GM12878 (cell line): Measurements from ENCODE around the gene SLC25A43. TPM values are rescaled to one million over a fixed set of nuclear protein-coding genes. Genes with fewer than 3 reads are reported as not detected.

ENCODE experiments used
- ATAC-seq: fragments of 200-7000 bp; cut with Tn5 transposase; 3 replicates; pipeline ENCODE4 v1.9.1; 2020; ENCODE audit warnings: mild to moderate bottlenecking, moderate library complexity
- BruUV-seq: library from RNA; stranded (reverse); fragments of 400-500 nt; replicated peaks from 2 replicates; lab custom pipeline; 2021; lab: Mats Ljungman, UMichigan
- CTCF ChIA-PET: fragments of 300-600 bp; sonication (Branson Sonifier 250); formaldehyde crosslinking; extraction: SDS; loops from one replicate; lab custom pipeline; 2021; ENCODE audit warnings: inconsistent platforms; lab: Yijun Ruan, JAX
- POLR2A ChIA-PET: fragments of 350-600 bp; formaldehyde crosslinking; extraction: SDS; loops from one replicate; lab custom pipeline; 2021; ENCODE audit warnings: inconsistent platforms; lab: Charles Lee
- RAD21 ChIA-PET: fragments of 300-600 bp; sonication (Branson Sonifier 250); formaldehyde crosslinking; loops from one replicate; lab custom pipeline; 2023; ENCODE audit warnings: antibody characterized with exemption; ENCODE audit not compliant: unreplicated experiment; lab: Charles Lee
- SMC1A ChIA-PET: fragments of 300-600 bp; sonication (Branson Sonifier 250); formaldehyde crosslinking; loops from one replicate; lab custom pipeline; 2023; ENCODE audit not compliant: unreplicated experiment, uncharacterized antibody; lab: Charles Lee
- DNase-seq: peaks from one replicate; pipeline ENCODE4 v3.0.0-alpha.2; 2011; ENCODE audit warnings: low read depth, low spot score
- FAIRE-seq: peaks from 3 replicates; lab custom pipeline; 2011; peaks lifted over from hg19 to GRCh38; lab: Jason Lieb, UNC
- H2AFZ ChIP-seq: 2 replicates; pipeline ENCODE4 v1.6.0; 2011; ENCODE audit warnings: low read depth, low read length, control low read depth; ENCODE audit not compliant: control insufficient read depth
- H3K27ac ChIP-seq: 2 replicates; pipeline ENCODE4 v1.5.1; 2011; ENCODE audit warnings: control low read depth; ENCODE audit not compliant: control insufficient read depth, insufficient read depth
- H3K27me3 ChIP-seq, 2 experiments: replicated peaks in 1 of 2; 2 replicates each; pipeline versions ENCODE4 v1.6.0 to v1.6.1; 2011; ENCODE audit warnings: low read length in 1 of 2; ENCODE audit not compliant: control insufficient read depth in 2 of 2, insufficient read depth in 2 of 2
- H3K36me3 ChIP-seq, 2 experiments: 2 replicates each; pipeline ENCODE4 v1.5.1; 2011; ENCODE audit warnings: low read length in 1 of 2; ENCODE audit not compliant: control insufficient read depth in 2 of 2, insufficient read depth in 2 of 2
- H3K4me1 ChIP-seq: 2 replicates; pipeline ENCODE4 v1.6.1; 2011; ENCODE audit warnings: mild to moderate bottlenecking, low read length, moderate library complexity, mixed read lengths; ENCODE audit not compliant: control insufficient read depth, insufficient read depth
- H3K4me2 ChIP-seq: 2 replicates; pipeline ENCODE4 v1.6.0; 2011; ENCODE audit warnings: control low read depth; ENCODE audit not compliant: control insufficient read depth, insufficient read depth
- H3K4me3 ChIP-seq: fragments of 200-600 bp; sonication (generic); 2 replicates; pipeline ENCODE4 v1.5.1; 2016
- H3K79me2 ChIP-seq: 2 replicates; pipeline ENCODE4 v1.6.0; 2011; ENCODE audit warnings: low read length; ENCODE audit not compliant: control insufficient read depth, insufficient read depth
- H3K9ac ChIP-seq: 2 replicates; pipeline ENCODE4 v1.8.0; 2011; ENCODE audit warnings: low read length, control low read depth, mixed read lengths; ENCODE audit not compliant: control insufficient read depth, insufficient read depth
- H3K9me3 ChIP-seq: replicated peaks from 3 replicates; pipeline ENCODE4 v1.5.1; 2011; ENCODE audit warnings: mild to moderate bottlenecking, low read length; ENCODE audit not compliant: control insufficient read depth, insufficient read depth
- H4K20me1 ChIP-seq: 2 replicates; pipeline ENCODE4 v1.6.0; 2011; ENCODE audit not compliant: control insufficient read depth, insufficient read depth
- BCL11A ChIP-seq: IDR thresholded peaks from 2 replicates; pipeline ENCODE4 v1.6.1; 2011; ENCODE audit warnings: low read depth, low read length
- CBX5 ChIP-seq: sonication (generic); IDR thresholded peaks from 2 replicates; pipeline ENCODE4 v1.6.1; 2016; ENCODE audit warnings: low read depth, moderate library complexity, mild to moderate bottlenecking, inconsistent platforms
- CEBPB ChIP-seq, 2 experiments: fragments of 150-350 bp in 1 of 2; IDR thresholded peaks; 2 replicates each; pipeline ENCODE4 v1.6.1; 2012 to 2014; ENCODE audit warnings: low read depth in 2 of 2, low read length in 2 of 2, borderline replicate concordance in 1 of 2, inconsistent platforms in 1 of 2
- EED ChIP-seq: sonication (generic); IDR thresholded peaks from 2 replicates; pipeline ENCODE4 v1.6.1; 2016; ENCODE audit warnings: antibody characterized with exemption, low read depth
- EGR1 ChIP-seq, 2 experiments: IDR thresholded peaks; 1 replicate in 1 of 2; 2 replicates in 1 of 2; pipeline ENCODE4 v1.6.1; 2011 to 2012; ENCODE audit warnings: low read depth in 2 of 2, low read length in 2 of 2, borderline replicate concordance in 1 of 2, mild to moderate bottlenecking in 1 of 2, moderate library complexity in 1 of 2
- GABPA ChIP-seq: IDR thresholded peaks from 2 replicates; pipeline ENCODE4 v1.6.1; 2014; ENCODE audit warnings: antibody characterized with exemption, low read depth, mild to moderate bottlenecking, inconsistent platforms
- LARP7 ChIP-seq: fragments of 450-650 bp; IDR thresholded peaks from 2 replicates; pipeline ENCODE4 v1.6.1; 2017; ENCODE audit warnings: mild to moderate bottlenecking
- NFXL1 ChIP-seq: fragments of 450-650 bp; IDR thresholded peaks from 2 replicates; pipeline ENCODE4 v1.6.1; 2017; ENCODE audit warnings: antibody characterized with exemption, mild to moderate bottlenecking, borderline replicate concordance
- POLR2A ChIP-seq: IDR thresholded peaks from 2 replicates; pipeline ENCODE4 v1.6.1; 2011; ENCODE audit warnings: low read depth, mild to moderate bottlenecking, low read length
- RAD51 ChIP-seq: fragments of 450-650 bp; IDR thresholded peaks from 2 replicates; pipeline ENCODE4 v1.6.1; 2016; ENCODE audit warnings: moderate library complexity, mild to moderate bottlenecking, inconsistent platforms
- WGBS: methylation state at CpG from one replicate; pipeline ENCODE4 v1.1.6; 2016; ENCODE audit warnings: low lambda C conversion rate; ENCODE audit not compliant: insufficient replicate concordance, insufficient coverage; ENCODE audit errors: missing lambda C conversion rate; 5-methylcytosine and 5-hydroxymethylcytosine counted together
- in situ Hi-C: fragments of 300-500 bp; cut with MboI; formaldehyde crosslinking; loops from 9 replicates; pipeline ENCODE4 v1.14.3; 2018; ENCODE audit warnings: mixed read lengths
- intact Hi-C: fragments of 100-400 bp; cut with micrococcal nuclease; formaldehyde crosslinking; loops from one replicate; pipeline ENCODE4 v1.14.2; 2022; ENCODE audit not compliant: unreplicated experiment
- polyA plus RNA-seq, 11 experiments: library from polyadenylated mRNA; depleted of rRNA in 4 of 11; unstranded in 6 of 11; stranded (reverse) in 5 of 11; fragments of >200 nt; fragmentation: Nextera tagmentation in 4 of 11; fragmentation: Illumina TruSeq in 1 of 11; extraction: Ambion mirVana in 4 of 11; extraction: Trizol in 1 of 11; gene quantifications; 1 replicate in 1 of 11; 2 replicates in 10 of 11; pipeline versions ENCODE4 v1.2.1 to v1.2.3, GENCODE V29; 2011 to 2016; ENCODE audit warnings: inconsistent platforms in 2 of 11, missing spikeins in 2 of 11, low read depth in 1 of 11
- total RNA-seq, 4 experiments: library from RNA; depleted of rRNA in 3 of 4; stranded (reverse); fragments of >200 nt in 3 of 4; fragmentation: Illumina TruSeq in 1 of 4; extraction: Trizol in 1 of 4; gene quantifications; 2 replicates each; pipeline versions ENCODE4 v1.2.1 to v1.2.3, GENCODE V29; 2013 to 2021
- TF ChIP-seq, protein P1 (sequence below): IDR thresholded peaks from 2 replicates; pipeline ENCODE4 v1.6.1; 2012; ENCODE audit warnings: low read depth, low read length, improper control_type of control experiment
- TF ChIP-seq, protein P2 (sequence below): fragments of 450-650 bp; formaldehyde crosslinking; IDR thresholded peaks from 2 replicates; pipeline ENCODE4 v1.5.0; 2022; ENCODE audit warnings: mild to moderate bottlenecking, missing genetic modification characterization
- TF ChIP-seq, protein P3 (sequence below): fragments of 450-650 bp; IDR thresholded peaks from 2 replicates; pipeline ENCODE4 v1.6.1; 2016; ENCODE audit warnings: mild to moderate bottlenecking
- TF ChIP-seq, protein P4 (sequence below): IDR thresholded peaks from 2 replicates; pipeline ENCODE4 v1.6.1; 2011; ENCODE audit warnings: low read depth, low read length, improper control_type of control experiment, borderline replicate concordance

SLC25A43 gene
- total and polyA plus RNA-seq, 10 of the 15 experiments (the other 5 are each of a cell fraction or from before 2014, with no cell fraction given): 2.5 to 13.5 (median 6.8) TPM

DNA sequence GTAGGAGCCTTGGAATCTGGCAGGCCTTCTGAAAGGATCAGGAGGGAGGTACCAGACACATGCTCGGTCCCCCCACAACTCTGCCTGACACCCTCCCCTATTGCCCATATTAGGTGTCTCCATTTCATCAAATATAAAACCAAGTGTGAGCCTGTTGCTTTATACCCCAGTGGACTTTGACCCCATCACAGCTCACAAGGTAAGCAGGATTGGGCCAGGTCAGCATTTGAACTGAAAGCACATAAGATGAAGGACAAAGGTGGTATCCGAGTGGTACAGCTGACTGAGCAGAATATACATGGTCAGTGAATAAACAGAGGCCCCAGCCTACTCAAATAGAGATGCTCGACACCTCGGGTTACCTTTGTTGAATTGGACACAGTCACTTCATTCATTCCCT lies 20.0 kb downstream of the SLC25A43 start:
- intact Hi-C loops: no loop called here
- in situ Hi-C loops: no loop called here

More for the DNA sequence above, 20.0 kb downstream of the SLC25A43 start:
- Histone ChIP-seq H2AFZ (no peak overlapping the region), H3K9me3 (no peaks in the 10 kb centered on the region), H3K79me2 (no peaks in the 10 kb centered on the region), H4K20me1 (no peaks in the 10 kb centered on the region), H3K36me3 (no peaks in the 10 kb centered on the region), H3K27ac (no peak overlapping the region), H3K4me1 (no peaks in the 10 kb centered on the region), H3K4me2 (no peak overlapping the region), H3K9ac (no peak overlapping the region), H3K27me3 (no peaks in the 10 kb centered on the region; a peak in 1 of 4 replicates), H3K4me3 (no peak overlapping the region)
- ChIA-PET RAD21 (no interaction called here), POLR2A (interaction anchor here (0.6 kb wide), 1 partner anchor 16 kb away, joined by 3 read pairs; no protein-coding TSS in a partner anchor), SMC1A (interaction anchor here (1.4 to 1.5 kb wide), 2 partner anchors 8 to 93 kb away, joined by 3 to 4 read pairs; no protein-coding TSS in a partner anchor), CTCF (interaction anchor here (2.3 kb wide), 1 partner anchor 13 kb away, joined by 8 read pairs; no protein-coding TSS in a partner anchor)
- DNase-seq (no peak), FAIRE-seq (no peak), ATAC-seq (no peak)
- TF ChIP-seq CBX5 (no peak), CEBPB (IDR thresholded peaks at IDR 0.05; ENCODE audit: borderline replicate concordance in 1 of 2, low read depth in 2 of 2, low read length in 2 of 2) (no peak), NFXL1 (no peak), RAD51 (no peak), EED (no peak), GABPA (no peak), EGR1 (IDR thresholded peaks at IDR 0.05; ENCODE audit: borderline replicate concordance in 1 of 2, low read depth in 2 of 2, low read length in 2 of 2) (no peak), LARP7 (no peak), POLR2A (no peak), BCL11A (no peak)
- TF ChIP-seq, protein P1, sequence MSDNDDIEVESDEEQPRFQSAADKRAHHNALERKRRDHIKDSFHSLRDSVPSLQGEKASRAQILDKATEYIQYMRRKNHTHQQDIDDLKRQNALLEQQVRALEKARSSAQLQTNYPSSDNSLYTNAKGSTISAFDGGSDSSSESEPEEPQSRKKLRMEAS: no peak
- TF ChIP-seq, protein P2, sequence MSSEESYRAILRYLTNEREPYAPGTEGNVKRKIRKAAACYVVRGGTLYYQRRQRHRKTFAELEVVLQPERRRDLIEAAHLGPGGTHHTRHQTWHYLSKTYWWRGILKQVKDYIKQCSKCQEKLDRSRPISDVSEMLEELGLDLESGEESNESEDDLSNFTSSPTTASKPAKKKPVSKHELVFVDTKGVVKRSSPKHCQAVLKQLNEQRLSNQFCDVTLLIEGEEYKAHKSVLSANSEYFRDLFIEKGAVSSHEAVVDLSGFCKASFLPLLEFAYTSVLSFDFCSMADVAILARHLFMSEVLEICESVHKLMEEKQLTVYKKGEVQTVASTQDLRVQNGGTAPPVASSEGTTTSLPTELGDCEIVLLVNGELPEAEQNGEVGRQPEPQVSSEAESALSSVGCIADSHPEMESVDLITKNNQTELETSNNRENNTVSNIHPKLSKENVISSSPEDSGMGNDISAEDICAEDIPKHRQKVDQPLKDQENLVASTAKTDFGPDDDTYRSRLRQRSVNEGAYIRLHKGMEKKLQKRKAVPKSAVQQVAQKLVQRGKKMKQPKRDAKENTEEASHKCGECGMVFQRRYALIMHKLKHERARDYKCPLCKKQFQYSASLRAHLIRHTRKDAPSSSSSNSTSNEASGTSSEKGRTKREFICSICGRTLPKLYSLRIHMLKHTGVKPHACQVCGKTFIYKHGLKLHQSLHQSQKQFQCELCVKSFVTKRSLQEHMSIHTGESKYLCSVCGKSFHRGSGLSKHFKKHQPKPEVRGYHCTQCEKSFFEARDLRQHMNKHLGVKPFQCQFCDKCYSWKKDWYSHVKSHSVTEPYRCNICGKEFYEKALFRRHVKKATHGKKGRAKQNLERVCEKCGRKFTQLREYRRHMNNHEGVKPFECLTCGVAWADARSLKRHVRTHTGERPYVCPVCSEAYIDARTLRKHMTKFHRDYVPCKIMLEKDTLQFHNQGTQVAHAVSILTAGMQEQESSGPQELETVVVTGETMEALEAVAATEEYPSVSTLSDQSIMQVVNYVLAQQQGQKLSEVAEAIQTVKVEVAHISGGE (CRISPR knock-in tag): no peak
- TF ChIP-seq, protein P3, sequence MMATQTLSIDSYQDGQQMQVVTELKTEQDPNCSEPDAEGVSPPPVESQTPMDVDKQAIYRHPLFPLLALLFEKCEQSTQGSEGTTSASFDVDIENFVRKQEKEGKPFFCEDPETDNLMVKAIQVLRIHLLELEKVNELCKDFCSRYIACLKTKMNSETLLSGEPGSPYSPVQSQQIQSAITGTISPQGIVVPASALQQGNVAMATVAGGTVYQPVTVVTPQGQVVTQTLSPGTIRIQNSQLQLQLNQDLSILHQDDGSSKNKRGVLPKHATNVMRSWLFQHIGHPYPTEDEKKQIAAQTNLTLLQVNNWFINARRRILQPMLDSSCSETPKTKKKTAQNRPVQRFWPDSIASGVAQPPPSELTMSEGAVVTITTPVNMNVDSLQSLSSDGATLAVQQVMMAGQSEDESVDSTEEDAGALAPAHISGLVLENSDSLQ: no peak
- TF ChIP-seq, protein P4, sequence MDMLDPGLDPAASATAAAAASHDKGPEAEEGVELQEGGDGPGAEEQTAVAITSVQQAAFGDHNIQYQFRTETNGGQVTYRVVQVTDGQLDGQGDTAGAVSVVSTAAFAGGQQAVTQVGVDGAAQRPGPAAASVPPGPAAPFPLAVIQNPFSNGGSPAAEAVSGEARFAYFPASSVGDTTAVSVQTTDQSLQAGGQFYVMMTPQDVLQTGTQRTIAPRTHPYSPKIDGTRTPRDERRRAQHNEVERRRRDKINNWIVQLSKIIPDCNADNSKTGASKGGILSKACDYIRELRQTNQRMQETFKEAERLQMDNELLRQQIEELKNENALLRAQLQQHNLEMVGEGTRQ: no peak
- 50% methylated on average over 4 of the region's 4 CpGs for WGBS
- no TSS peak for BruUV-seq
